ENCODE data around the gene PLCH1. TPM values are rescaled to one million over a fixed set of nuclear protein-coding genes. Genes with fewer than 3 reads are reported as not detected.
A peak's percentile ranks its signal among the peaks of the same experiment; 100 is the strongest.

PLCH1 gene
- total and polyA plus RNA-seq, 2 of the 8 experiments (the other 6 are each of a cell fraction or from before 2014, with no cell fraction given) = 5.8 to 17.2 TPM

DNA sequence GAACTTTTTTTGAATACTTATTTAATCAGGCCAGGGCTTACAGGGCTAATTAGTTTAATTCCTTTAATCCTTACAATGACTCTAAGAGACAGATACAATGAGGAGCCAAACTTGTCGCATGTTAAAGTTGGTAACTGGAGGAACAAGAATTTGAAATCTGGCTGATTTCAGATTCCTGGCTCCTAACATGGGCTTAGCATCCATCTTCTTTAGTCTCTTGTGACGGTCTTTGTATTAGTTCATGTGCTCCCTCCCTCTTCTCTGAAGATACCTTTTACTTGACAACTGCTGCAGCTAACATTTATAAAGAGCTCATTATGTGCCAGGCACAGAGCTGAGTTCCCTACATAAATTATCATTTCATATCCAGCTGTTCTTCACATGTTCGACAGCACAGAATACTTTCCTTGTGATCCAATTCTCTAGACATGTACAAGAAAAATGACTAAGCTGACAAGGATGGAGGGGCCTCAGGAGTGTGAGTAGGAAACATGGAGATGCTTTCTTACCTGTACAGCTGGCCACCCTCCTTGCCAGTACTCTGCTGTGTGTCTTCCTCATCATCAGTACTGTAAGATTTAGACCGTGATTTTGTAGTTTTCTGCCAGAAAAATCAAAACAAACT lies 244.6 kb downstream of the PLCH1 start:
- H3K4me1 ChIP-seq (replicated peaks in 1 of 4; ENCODE audit: control insufficient read depth in 3 of 4, insufficient read depth in 4 of 4, low read length in 3 of 4) = no peaks in the 10 kb centered on the region
- no peak overlapping the region for H3K4me3 ChIP-seq (ENCODE audit: extremely low read depth in 1 of 4, insufficient read depth in 2 of 4, low read depth in 3 of 4, low read length in 4 of 4)
- no peak overlapping the region for H2BK20ac ChIP-seq (ENCODE audit: low read length)
- no peak overlapping the region for H2BK120ac ChIP-seq (replicated peaks; ENCODE audit: low read depth, low read length)
- no peaks in the 10 kb centered on the region for H3K23me2 ChIP-seq (ENCODE audit: low read depth, low read length)
- DNase-seq (ENCODE audit: low read depth in 1 of 2, low spot score in 2 of 2) = no peak
- H3K4me2 ChIP-seq (ENCODE audit: insufficient read depth in 1 of 2, low read depth in 2 of 2, low read length in 2 of 2) = no peak overlapping the region
- no peaks in the 10 kb centered on the region for H3K9me3 ChIP-seq (ENCODE audit: insufficient read depth in 2 of 2, low read depth in 1 of 2, low read length in 1 of 2)
- no peak overlapping the region for H2AFZ ChIP-seq (ENCODE audit: low read length)
- H3K27me3 ChIP-seq (replicated peaks in 1 of 4; ENCODE audit: control insufficient read depth in 3 of 4, extremely low read depth in 1 of 4, insufficient read depth in 3 of 4, low read length in 3 of 4) = no peaks in the 10 kb centered on the region
- H4K91ac ChIP-seq (replicated peaks; ENCODE audit: insufficient read length, low read length) = no peak overlapping the region
- H4K20me1 ChIP-seq (replicated peaks in 1 of 2; ENCODE audit: control insufficient read depth in 1 of 2, insufficient read depth in 2 of 2, low read length in 2 of 2) = no peaks in the 10 kb centered on the region
- H3K18ac ChIP-seq (ENCODE audit: extremely low read depth, low read length) = no peak overlapping the region
- H2AK5ac ChIP-seq (ENCODE audit: low read depth, low read length) = no peak overlapping the region
- H3K14ac ChIP-seq (ENCODE audit: insufficient read length) = no peak overlapping the region
- WGBS, 2 experiments (ENCODE audit: extremely low coverage in 1 of 2, insufficient coverage in 1 of 2, insufficient read length in 1 of 2, insufficient replicate concordance in 2 of 2, low coverage in 1 of 2, low lambda C conversion rate in 2 of 2, missing lambda C conversion rate in 1 of 2) = 95% methylated on average over 4 of the region's 4 CpGs; no CpG with 5 or more reads in 1 of the 2 experiments
- POLR2A ChIA-PET (ENCODE audit: partially characterized antibody) = no interaction called here
- H3K79me1 ChIP-seq (ENCODE audit: low read depth, low read length) = no peaks in the 10 kb centered on the region
- no peak overlapping the region for H3K27ac ChIP-seq (ENCODE audit: low read depth, low read length)
- H4K8ac ChIP-seq (ENCODE audit: extremely low read depth, insufficient read depth, low read length) = no peak overlapping the region
- no peak overlapping the region for H4K5ac ChIP-seq (ENCODE audit: insufficient read length, low read depth, low read length)
- peaks cover 0 to 9% (median 2%) of the 10 kb centered on the region in 4 experiments; a peak in 2 of 8 replicates for H3K36me3 ChIP-seq (ENCODE audit: control insufficient read depth in 2 of 4, insufficient read depth in 4 of 4, low read length in 3 of 4)
- CTCF ChIA-PET (ENCODE audit: partially characterized antibody) = interaction anchor here (0.7 to 2.3 kb wide), 4 partner anchors 9 to 201 kb away, joined by 3 to 9 read pairs (median 4); no protein-coding TSS in a partner anchor
- H3K4ac ChIP-seq (replicated peaks; ENCODE audit: insufficient read length, low read depth, low read length) = no peak overlapping the region
- H2BK15ac ChIP-seq (ENCODE audit: low read length) = no peak overlapping the region
- no peak overlapping the region for H3K56ac ChIP-seq (replicated peaks; ENCODE audit: insufficient read length, low read depth, low read length)
- H3K9ac ChIP-seq (replicated peaks in 1 of 4; ENCODE audit: extremely low read depth in 1 of 4, low read depth in 3 of 4, low read length in 3 of 4) = no peak overlapping the region
- H3K23ac ChIP-seq (ENCODE audit: insufficient read length) = no peak overlapping the region
- H3K79me2 ChIP-seq (ENCODE audit: control insufficient read depth in 1 of 2, insufficient read depth in 2 of 2, low read length in 2 of 2) = no peaks in the 10 kb centered on the region
- H2BK5ac ChIP-seq (ENCODE audit: low read depth, low read length) = no peak overlapping the region
- FAIRE-seq = peak; percentile 19
- H2BK12ac ChIP-seq (ENCODE audit: low read depth, low read length) = no peak overlapping the region
- TF ChIP-seq, protein P1, sequence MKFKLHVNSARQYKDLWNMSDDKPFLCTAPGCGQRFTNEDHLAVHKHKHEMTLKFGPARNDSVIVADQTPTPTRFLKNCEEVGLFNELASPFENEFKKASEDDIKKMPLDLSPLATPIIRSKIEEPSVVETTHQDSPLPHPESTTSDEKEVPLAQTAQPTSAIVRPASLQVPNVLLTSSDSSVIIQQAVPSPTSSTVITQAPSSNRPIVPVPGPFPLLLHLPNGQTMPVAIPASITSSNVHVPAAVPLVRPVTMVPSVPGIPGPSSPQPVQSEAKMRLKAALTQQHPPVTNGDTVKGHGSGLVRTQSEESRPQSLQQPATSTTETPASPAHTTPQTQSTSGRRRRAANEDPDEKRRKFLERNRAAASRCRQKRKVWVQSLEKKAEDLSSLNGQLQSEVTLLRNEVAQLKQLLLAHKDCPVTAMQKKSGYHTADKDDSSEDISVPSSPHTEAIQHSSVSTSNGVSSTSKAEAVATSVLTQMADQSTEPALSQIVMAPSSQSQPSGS (IDR thresholded peaks at IDR 0.05; ENCODE audit: low read length) = no peak
- TF ChIP-seq TBP (IDR thresholded peaks at IDR 0.05; ENCODE audit: low read depth, low read length) (no peak), NANOG (IDR thresholded peaks at IDR 0.05; ENCODE audit: insufficient read depth, low read depth, low read length, poor library complexity, severe bottlenecking) (no peak), RAD21 (IDR thresholded peaks at IDR 0.05 in 1 of 2, conservative IDR thresholded peaks at IDR 0.05 in 1 of 2; ENCODE audit: low read depth in 2 of 2, low read length in 2 of 2) (no peak), EP300 (IDR thresholded peaks at IDR 0.05; ENCODE audit: borderline replicate concordance in 1 of 2, low read depth in 2 of 2, low read length in 2 of 2) (no peak), CBX8 (IDR thresholded peaks at IDR 0.05; ENCODE audit: borderline replicate concordance, low read depth, low read length) (no peak), EGR1 (IDR thresholded peaks at IDR 0.05; ENCODE audit: borderline replicate concordance, low read depth, low read length) (no peak), SAP30 (IDR thresholded peaks at IDR 0.05; ENCODE audit: insufficient read depth, insufficient replicate concordance, low read length) (no peak)
- TF ChIP-seq, protein P2, sequence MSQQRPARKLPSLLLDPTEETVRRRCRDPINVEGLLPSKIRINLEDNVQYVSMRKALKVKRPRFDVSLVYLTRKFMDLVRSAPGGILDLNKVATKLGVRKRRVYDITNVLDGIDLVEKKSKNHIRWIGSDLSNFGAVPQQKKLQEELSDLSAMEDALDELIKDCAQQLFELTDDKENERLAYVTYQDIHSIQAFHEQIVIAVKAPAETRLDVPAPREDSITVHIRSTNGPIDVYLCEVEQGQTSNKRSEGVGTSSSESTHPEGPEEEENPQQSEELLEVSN (IDR thresholded peaks at IDR 0.05) = no peak

Measured in H1 (cell line).